HL-60/S4 treated with phorbol 12-myristate 13-acetate at 8.2 ng/mL for 4 days and 3 days (cell line): ENCODE measurements around the gene LIN9.

ENCODE experiments used
- in situ Hi-C: fragments of 300-500 bp; cut with MboI; formaldehyde crosslinking; loops from 2 replicates; pipeline ENCODE4 v1.15.0; 2022; ENCODE audit warnings: low sequenced_read_pairs

The LIN9 gene

GRCh38 chr1:226181996-226182714 is 126.8 kb downstream of the LIN9 start:
- in situ Hi-C loops, result no loop called here
